Osteoblast (primary cell): ENCODE measurements around the gene ATF7IP. TPM values are rescaled to one million over a fixed set of nuclear protein-coding genes. Genes with fewer than 3 reads are reported as not detected.
"Not testable (repeated sequence)": the region's sequence is repeated elsewhere in the genome, so short reads cannot be mapped to it uniquely, and the experiment has no call there.

Experiments used
- DNase-seq: peaks from one replicate; pipeline ENCODE4 v3.0.0; 2011; ENCODE audit warnings: low spot score, mixed read lengths; ENCODE audit not compliant: insufficient read length; ENCODE audit errors: missing footprints
- H2AFZ ChIP-seq: 2 replicates; pipeline ENCODE4 v1.6.0; 2011; ENCODE audit warnings: mild to moderate bottlenecking, low read length
- H3K27ac ChIP-seq: 2 replicates; pipeline ENCODE4 v1.5.1; 2011; ENCODE audit warnings: mild to moderate bottlenecking, low read depth, low read length, moderate library complexity
- H3K27me3 ChIP-seq: 2 replicates; pipeline ENCODE4 v1.6.0; 2012; ENCODE audit warnings: mild to moderate bottlenecking, control low read depth, inconsistent platforms, low read length, moderate library complexity; ENCODE audit not compliant: insufficient read depth
- H3K36me3 ChIP-seq: 2 replicates; pipeline ENCODE4 v1.5.1; 2011; ENCODE audit warnings: mild to moderate bottlenecking, low read length, control low read depth, moderate library complexity; ENCODE audit not compliant: insufficient read depth
- H3K4me1 ChIP-seq: 2 replicates; pipeline ENCODE4 v1.5.1; 2011; ENCODE audit warnings: mild to moderate bottlenecking, low read length, control low read depth, moderate library complexity; ENCODE audit not compliant: insufficient read depth
- H3K4me2 ChIP-seq: 2 replicates; pipeline ENCODE4 v1.6.0; 2011; ENCODE audit warnings: mild to moderate bottlenecking, low read length; ENCODE audit not compliant: insufficient read depth
- H3K4me3 ChIP-seq: fragments of 200-600 bp; sonication (generic); 3 replicates; pipeline ENCODE4 v1.5.1; 2012; ENCODE audit warnings: mild to moderate bottlenecking, low read length, inconsistent platforms; ENCODE audit not compliant: insufficient read depth
- H3K79me2 ChIP-seq: 2 replicates; pipeline ENCODE4 v1.6.0; 2012; ENCODE audit warnings: mild to moderate bottlenecking, low read length, control low read depth, inconsistent platforms; ENCODE audit not compliant: insufficient read depth
- H3K9me3 ChIP-seq: 2 replicates; pipeline ENCODE4 v1.5.1; 2011; ENCODE audit warnings: low read depth, low read length, control low read depth
- H4K20me1 ChIP-seq: 2 replicates; pipeline ENCODE4 v1.6.0; 2012; ENCODE audit warnings: mild to moderate bottlenecking, low read length, control low read depth; ENCODE audit not compliant: insufficient read depth
- total RNA-seq: library from RNA; depleted of rRNA; stranded (reverse); fragments of >200 nt; gene quantifications from 2 replicates; pipeline ENCODE4 v1.2.3, GENCODE V29; 2012
- TF ChIP-seq, protein P1 (sequence below): IDR thresholded peaks from 2 replicates; pipeline ENCODE4 v1.5.1; 2011; ENCODE audit warnings: mild to moderate bottlenecking, low read depth, low read length, moderate library complexity; ENCODE audit errors: extremely low read depth

The ATF7IP gene
- total RNA-seq, 1 donor, result 29.3 TPM

DNA sequence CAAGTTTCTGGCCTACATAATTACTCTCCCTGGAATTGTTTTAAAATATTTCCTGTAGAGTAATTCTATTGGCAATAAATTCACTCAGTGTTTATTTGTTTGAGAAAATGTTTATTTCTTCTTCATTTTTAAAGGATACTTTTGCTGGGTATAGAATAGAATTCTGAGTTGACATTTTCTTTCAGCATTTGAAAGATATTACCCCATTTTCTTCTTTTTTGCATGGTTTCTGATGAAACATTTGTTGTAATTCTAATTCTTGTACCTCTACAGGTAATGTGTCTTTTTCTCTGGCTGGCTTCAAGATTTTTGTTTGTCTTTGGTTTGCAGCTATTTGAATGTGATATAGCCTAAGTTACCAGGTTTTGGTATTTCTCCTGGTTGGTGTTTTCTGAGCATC lies 25.1 kb upstream of the ATF7IP start:
- no peaks in the 10 kb centered on the region for H4K20me1 ChIP-seq
- H3K36me3 ChIP-seq, result no peaks in the 10 kb centered on the region
- no peak overlapping the region for H3K4me2 ChIP-seq
- H3K4me1 ChIP-seq, result no peaks in the 10 kb centered on the region
- no peak overlapping the region for H3K4me3 ChIP-seq
- no peaks in the 10 kb centered on the region for H3K27me3 ChIP-seq
- no peak for DNase-seq
- TF ChIP-seq, protein P1, sequence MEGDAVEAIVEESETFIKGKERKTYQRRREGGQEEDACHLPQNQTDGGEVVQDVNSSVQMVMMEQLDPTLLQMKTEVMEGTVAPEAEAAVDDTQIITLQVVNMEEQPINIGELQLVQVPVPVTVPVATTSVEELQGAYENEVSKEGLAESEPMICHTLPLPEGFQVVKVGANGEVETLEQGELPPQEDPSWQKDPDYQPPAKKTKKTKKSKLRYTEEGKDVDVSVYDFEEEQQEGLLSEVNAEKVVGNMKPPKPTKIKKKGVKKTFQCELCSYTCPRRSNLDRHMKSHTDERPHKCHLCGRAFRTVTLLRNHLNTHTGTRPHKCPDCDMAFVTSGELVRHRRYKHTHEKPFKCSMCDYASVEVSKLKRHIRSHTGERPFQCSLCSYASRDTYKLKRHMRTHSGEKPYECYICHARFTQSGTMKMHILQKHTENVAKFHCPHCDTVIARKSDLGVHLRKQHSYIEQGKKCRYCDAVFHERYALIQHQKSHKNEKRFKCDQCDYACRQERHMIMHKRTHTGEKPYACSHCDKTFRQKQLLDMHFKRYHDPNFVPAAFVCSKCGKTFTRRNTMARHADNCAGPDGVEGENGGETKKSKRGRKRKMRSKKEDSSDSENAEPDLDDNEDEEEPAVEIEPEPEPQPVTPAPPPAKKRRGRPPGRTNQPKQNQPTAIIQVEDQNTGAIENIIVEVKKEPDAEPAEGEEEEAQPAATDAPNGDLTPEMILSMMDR, result no peak
- H3K9me3 ChIP-seq, result no peaks in the 10 kb centered on the region
- H3K79me2 ChIP-seq, result no peaks in the 10 kb centered on the region
- no peak overlapping the region for H2AFZ ChIP-seq
- H3K27ac ChIP-seq, result no peak overlapping the region

DNA sequence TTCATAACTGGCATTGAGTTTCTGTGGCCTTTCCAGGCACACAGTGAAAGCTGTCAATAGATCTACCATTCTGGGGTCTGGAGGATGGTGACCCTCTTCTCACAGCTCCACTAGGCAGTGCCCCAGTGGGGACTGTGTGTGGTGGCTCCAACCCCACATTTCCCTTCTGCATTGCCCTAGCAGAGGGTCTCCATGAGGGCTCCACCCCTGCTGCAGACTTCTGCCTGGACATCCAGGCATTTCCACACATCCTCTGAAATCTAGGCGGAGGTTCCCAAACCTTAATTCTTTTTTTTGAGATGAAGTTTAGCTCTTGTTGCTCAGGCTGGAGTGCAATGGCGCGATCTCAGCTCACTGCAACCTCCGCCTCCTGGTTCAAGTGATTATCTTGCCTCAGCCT lies 14.0 kb upstream of the ATF7IP start:
- H2AFZ ChIP-seq, H3K4me1 ChIP-seq, H3K9me3 ChIP-seq, H3K27ac ChIP-seq, DNase-seq, H3K79me2 ChIP-seq, H3K36me3 ChIP-seq, H4K20me1 ChIP-seq, H3K4me3 ChIP-seq, H3K4me2 ChIP-seq, H3K27me3 ChIP-seq: not testable (repeated sequence)

DNA sequence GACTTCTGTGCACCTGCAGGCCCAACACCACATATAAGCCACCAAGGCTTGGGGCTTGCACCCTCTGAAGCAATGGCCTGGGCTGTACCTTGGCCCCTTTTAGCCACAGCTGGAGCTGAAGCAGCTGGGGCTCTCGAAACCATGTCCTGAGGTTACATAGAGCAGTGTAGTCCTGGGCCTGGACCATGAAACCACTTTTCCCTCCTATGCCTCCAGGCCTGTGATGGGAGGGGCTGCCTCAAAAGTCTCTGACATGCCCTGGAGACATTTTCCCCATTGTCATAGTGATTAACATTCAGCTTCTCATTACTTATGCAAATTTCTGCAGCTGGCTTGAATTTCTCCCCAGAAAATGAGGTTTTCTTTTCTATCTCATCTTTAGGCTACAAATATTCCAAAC lies 13.4 kb upstream of the ATF7IP start:
- H3K4me1 ChIP-seq, H3K36me3 ChIP-seq, H3K4me2 ChIP-seq, H3K27ac ChIP-seq, DNase-seq, H3K9me3 ChIP-seq, H4K20me1 ChIP-seq, H3K4me3 ChIP-seq, H2AFZ ChIP-seq, H3K79me2 ChIP-seq, H3K27me3 ChIP-seq: not testable (repeated sequence)

DNA sequence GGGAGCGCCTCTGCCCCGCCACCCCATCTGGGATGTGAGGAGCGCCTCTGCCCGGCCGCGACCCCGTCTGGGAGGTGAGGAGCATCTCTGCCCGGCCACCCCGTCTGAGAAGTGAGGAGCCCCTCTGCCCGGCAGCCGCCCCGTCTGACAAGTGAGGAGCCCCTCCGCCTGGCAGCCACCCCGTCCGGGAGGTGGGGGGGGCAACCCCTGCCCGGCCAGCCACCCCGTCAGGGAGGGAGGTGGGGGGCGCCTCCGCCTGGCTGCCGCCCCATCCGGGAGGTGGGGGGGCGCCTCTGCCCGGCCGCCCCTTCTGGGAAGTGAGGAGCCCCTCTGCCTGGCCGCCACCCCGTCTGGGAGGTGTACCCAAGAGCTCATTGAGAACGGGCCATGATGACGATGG lies 10.8 kb upstream of the ATF7IP start:
- not testable (repeated sequence) for H3K27ac ChIP-seq, H3K4me1 ChIP-seq, H3K4me3 ChIP-seq, H4K20me1 ChIP-seq, H3K36me3 ChIP-seq, H3K79me2 ChIP-seq, H3K27me3 ChIP-seq, H2AFZ ChIP-seq, H3K4me2 ChIP-seq, DNase-seq, H3K9me3 ChIP-seq

DNA sequence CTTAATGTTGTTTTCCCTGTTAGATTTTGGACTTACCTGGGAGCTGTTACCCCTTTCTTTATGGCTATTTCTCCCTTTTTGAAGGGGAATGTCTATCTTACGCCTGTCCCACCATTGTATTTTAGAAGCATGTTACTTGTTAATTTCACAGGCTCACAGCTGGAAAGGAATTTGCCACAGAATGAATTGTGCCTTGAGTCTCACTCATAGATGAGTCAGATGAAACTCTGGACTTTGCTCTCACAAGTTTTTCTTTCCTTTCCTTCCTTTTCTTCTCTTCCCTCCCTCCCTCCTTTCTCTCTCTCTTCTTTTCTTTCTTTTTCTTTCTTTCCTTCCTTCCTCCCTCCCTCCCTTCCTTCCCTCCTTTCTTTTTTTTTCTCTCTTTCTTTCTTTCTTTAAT lies 9.3 kb upstream of the ATF7IP start:
- no peaks in the 10 kb centered on the region for H3K79me2 ChIP-seq
- H3K9me3 ChIP-seq, result no peaks in the 10 kb centered on the region
- H3K4me3 ChIP-seq, result no peak overlapping the region
- no peaks in the 10 kb centered on the region for H3K36me3 ChIP-seq
- DNase-seq, result no peak
- H3K4me2 ChIP-seq, result no peak overlapping the region
- H3K4me1 ChIP-seq, result no peaks in the 10 kb centered on the region
- TF ChIP-seq, protein P1, result no peak
- no peak overlapping the region for H3K27ac ChIP-seq
- H3K27me3 ChIP-seq, result no peaks in the 10 kb centered on the region
- H4K20me1 ChIP-seq, result no peaks in the 10 kb centered on the region
- no peak overlapping the region for H2AFZ ChIP-seq
